Urothelium cell line (cell line): Measurements from ENCODE around the gene BRAP.
A peak's percentile ranks its signal among the peaks of the same experiment; 100 is the strongest.
"Not testable (repeated sequence)": the region's sequence is repeated elsewhere in the genome, so short reads cannot be mapped to it uniquely, and the experiment has no call there.

Experiments used
- DNase-seq: peaks from one replicate; pipeline ENCODE4 v3.0.0; 2011; ENCODE audit warnings: low spot score, mixed read lengths
- FAIRE-seq: peaks from 2 replicates; lab custom pipeline; 2011; peaks lifted over from hg19 to GRCh38; lab: Jason Lieb, UNC

Gene BRAP, protein sequence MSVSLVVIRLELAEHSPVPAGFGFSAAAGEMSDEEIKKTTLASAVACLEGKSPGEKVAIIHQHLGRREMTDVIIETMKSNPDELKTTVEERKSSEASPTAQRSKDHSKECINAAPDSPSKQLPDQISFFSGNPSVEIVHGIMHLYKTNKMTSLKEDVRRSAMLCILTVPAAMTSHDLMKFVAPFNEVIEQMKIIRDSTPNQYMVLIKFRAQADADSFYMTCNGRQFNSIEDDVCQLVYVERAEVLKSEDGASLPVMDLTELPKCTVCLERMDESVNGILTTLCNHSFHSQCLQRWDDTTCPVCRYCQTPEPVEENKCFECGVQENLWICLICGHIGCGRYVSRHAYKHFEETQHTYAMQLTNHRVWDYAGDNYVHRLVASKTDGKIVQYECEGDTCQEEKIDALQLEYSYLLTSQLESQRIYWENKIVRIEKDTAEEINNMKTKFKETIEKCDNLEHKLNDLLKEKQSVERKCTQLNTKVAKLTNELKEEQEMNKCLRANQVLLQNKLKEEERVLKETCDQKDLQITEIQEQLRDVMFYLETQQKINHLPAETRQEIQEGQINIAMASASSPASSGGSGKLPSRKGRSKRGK

GRCh38 chr12:111685811-111686573 is at the start of gene BRAP, which contains the start of gene ACAD10:
Gene BRAP, minus strand, starts transcription at chr12:111685956. Its CDS starts 164 bp downstream, at chr12:111685792.
Gene ACAD10, plus strand, starts transcription at chr12:111686053. Its CDS starts 6,657 bp downstream, at chr12:111692710.
- DNase-seq (peak; percentile 98), FAIRE-seq (peak; percentile 68)

DNA sequence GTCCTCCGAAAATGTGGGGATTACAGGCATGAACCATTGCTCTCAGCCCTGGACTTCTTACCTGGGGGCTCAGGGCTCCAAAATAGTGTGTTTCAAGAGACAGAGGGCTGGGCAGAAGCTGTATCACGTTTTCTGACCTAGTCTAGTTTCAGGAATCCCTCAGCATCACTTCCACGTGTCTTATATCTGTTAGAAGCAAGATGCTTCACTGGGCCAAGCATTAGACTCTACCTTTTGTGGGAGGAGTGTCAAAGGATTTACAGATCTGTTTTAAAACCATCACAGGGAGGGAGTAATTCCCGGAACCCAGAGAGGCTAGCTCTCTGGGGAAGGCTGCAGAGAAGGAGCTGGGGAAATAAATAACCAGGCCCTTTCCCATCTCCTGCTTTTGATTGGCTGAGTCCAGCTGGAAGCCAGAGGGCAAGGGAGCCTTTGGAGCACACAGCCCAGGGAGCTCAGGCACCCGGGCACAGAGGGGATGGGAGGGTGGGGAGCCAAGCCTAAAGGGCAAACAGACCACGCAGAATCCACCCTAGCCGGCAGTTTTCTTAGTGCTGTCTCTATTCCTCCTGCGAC is 47.7 kb upstream of the BRAP start:
- no peak for DNase-seq
- FAIRE-seq = no peak

DNA sequence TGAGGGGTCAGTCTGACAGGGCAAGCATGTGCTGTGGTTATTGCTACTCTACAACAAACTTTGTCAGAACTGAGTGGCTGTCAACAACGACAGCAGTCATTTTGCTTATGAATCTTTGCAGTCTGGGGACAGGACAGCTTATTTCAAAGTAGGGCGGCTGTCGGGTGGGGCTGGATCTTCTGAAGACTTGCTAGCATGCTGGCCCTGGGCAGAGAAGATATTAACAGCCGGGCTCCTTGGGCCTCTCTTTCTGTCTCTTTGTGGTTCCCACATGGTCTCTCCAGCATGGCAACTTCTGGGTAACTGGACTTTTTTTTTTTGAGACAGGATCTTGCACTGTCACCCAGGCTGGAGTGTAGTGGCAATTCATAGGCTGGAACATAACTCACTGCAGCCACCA is 47.0 kb upstream of the BRAP start:
- FAIRE-seq = no peak
- no peak for DNase-seq

DNA sequence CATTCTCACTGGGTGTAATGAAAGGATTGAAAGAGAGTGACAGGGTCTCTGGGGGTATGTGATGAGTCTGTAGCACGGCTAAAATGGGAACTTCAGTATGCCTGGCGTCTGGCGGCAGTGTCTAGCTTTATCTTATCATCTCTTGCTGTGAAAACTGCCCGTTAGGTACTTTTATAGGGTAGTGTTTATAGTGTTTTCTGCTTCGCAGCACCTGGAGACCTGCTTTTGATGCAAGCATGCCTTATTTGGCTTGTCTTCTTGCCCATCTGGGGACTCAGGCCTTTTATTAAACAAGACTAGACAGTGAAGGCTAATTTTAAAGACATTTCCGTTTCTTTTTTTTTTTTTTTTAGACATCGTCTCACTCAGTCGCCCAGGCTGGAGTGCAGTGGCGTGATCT is 44.7 kb upstream of the BRAP start:
- no peak for FAIRE-seq
- DNase-seq = no peak

DNA sequence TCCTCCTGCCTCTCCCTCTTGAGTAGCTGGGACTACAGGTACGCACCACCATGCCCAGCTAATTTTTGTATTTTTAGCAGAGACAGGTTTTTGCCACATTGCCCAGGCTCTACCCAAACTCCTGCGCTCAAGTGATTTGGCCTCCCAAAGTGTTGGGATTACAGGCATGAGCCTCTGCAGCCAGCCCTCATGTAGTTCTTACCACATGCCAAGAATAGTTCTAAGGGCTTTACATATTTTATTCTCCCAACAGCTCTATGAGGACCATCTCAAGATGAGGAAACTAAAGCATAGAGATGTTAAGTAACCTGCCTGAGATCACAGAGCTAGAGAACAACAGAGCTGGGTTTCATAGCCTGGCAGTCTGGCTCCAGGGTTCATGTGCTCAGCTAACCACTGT is 43.0 kb upstream of the BRAP start:
- no peak for FAIRE-seq

DNA sequence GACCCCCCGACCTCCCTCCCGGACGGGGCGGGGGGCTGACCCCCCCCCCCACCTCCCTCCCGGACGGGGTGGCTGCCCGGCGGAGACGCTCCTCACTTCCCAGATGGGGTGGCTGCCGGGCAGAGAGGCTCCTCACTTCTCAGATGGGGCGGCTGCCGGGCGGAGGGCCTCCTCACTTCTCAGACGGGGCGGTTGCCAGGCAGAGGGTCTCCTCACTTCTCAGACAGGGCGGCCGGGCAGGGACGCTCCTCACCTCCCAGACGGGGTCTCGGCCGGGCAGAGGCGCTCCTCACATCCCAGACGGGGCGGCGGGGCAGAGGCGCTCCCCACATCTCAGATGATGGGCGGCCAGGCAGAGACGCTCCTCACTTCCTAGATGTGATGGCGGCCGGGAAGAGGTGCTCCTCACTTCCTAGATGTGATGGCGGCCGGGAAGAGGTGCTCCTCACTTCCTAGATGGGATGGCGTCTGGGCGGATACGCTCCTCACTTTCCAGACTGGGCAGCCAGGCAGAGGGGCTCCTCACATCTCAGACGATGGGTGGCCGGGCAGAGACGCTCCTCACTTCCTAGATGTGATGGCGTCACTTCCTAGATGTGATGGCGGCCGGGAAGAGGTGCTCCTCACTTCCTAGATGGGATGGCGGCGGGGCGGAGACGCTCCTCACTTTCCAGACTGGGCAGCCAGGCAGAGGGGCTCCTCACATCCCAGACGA is 38.0 kb upstream of the BRAP start:
- not testable (repeated sequence) for FAIRE-seq, DNase-seq

More for the DNA sequence above, 43.0 kb upstream of the BRAP start:
- DNase-seq = no peak

DNA sequence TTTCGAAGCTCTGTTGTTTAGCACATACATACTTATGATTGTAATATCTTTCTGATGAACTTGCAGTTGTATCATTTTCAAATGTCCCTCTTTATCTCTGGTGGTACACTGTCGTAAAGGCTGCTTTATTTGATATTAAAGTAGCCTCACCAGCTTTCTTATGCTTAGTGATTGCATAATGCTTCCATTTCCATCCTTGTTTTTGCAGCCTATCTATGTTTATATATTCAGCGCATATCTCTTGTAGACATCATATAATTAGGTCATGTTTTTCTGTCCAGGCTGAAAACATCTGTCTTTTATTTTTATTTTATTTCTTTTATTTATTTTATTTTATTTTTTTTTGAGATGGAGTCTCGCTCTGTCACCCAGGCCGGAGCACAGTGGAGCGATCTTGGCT is 34.7 kb upstream of the BRAP start:
- FAIRE-seq = no peak
- no peak for DNase-seq

DNA sequence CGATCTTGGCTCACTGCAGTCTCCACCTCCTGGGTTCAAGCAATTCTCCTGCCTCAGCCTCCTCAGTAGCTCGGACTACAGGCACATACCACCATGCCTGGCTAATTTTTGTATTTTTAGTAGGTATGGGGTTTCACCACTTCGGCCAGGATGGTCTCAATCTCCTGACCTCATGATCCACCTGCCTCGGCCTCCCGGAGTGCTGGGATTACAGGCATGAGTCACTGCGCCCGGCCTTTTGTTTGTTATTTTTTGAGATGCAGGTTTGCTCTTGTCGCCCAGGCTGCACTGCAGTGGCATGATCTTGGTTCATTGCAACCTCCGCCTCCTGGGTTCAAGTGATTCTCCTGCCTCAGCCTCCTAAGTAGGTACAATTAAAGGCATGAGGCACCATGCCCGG is 33.6 kb upstream of the BRAP start:
- not testable (repeated sequence) for FAIRE-seq, DNase-seq

- DNase-seq (no peak), FAIRE-seq (no peak)
Observed at GRCh38 chr12:111715279-111715678, 29.5 kb upstream of the BRAP start.

- FAIRE-seq (no peak), DNase-seq (no peak)
Observed at GRCh38 chr12:111706145-111706544, 20.4 kb upstream of the BRAP start.

- FAIRE-seq (no peak), DNase-seq (no peak)
Observed at GRCh38 chr12:111705672-111706071, 19.9 kb upstream of the BRAP start.

GRCh38 chr12:111699962-111700361 is 14.2 kb upstream of the BRAP start:
- FAIRE-seq (no peak), DNase-seq (no peak)

- DNase-seq (no peak), FAIRE-seq (no peak)
Observed at GRCh38 chr12:111693818-111694217, 8.1 kb upstream of the BRAP start.

DNA sequence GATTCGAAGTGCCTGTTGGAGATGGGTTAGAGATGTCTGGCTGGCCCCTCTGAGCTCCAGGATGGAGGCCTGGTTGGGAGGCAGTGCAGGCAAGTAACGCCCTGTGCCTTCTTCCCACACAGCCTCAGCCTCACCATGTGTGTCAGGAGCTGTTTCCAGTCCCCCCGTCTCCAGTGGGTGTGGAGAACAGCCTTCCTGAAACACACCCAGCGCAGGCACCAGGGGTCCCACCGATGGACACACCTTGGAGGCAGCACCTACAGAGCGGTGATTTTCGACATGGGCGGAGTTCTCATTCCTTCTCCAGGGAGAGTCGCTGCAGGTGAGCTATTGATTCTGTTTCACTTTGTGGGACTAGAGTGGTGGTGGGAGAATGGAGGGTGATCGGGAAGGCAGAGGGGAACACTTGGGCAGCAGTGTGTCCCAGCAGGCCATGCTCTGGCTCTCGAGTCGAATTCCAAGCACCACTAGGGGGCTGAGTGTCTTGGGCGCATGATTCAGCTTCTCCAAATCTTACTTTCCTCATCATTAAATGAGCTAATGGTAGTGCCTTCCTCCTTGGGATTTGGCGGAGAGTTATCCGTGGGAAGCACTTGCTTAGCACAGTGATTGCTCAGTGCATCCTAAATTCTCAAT is 6.9 kb upstream of the BRAP start:
- DNase-seq (peak; percentile 42), FAIRE-seq (no peak)

DNA sequence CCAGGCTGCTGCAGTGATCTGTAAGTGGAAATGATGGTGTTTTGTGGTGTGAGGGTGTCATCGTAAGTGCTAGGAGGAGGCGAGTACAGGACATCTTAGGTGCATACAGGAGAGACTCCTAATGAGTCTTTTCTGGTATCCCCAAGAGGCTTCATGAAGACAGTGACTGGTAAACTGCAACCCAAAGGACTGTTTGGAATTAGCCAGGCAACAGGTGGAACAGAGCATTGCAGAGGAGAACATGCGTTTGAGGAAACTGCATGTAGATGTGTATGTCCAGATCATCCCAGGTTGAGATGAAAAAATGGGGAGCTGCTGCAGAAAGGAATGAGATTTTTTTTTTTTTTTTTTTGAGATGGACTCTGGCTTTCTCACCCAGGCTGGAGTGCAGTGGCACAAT is 5.5 kb upstream of the BRAP start:
- DNase-seq = no peak
- FAIRE-seq = no peak

- no peak for DNase-seq
- FAIRE-seq = no peak
Observed at GRCh38 chr12:111687952-111688351, 2.2 kb upstream of the BRAP start.

- FAIRE-seq = no peak
- DNase-seq = peak; percentile 10
Observed at GRCh38 chr12:111687255-111687654, 1.5 kb upstream of the BRAP start.

DNA sequence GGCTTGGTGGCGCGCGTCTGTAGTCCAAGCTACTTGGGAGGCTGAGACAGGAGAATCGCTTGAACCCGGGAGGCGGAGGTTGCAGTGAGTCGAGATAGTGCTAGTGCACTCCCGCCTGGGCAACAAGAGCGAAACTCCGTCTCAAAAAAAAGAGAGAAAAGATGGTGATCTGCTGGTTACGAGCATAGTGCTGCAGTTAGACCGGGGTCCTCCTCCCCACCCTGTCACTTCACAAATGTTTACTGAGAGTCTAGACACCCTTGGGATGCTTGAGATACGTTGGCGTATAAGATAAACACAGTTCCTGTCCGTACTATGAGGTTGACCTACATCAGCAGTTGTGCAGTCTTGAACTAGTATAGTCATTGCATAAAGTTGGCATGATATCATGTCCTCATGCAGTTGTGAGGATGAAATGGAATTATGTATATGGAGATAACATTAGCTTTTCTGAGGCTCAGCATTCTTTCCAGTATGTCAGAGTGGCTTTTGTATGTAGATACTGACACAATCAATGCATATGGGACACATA is 884 bp upstream of the BRAP start:
- DNase-seq = no peak
- FAIRE-seq = no peak

- DNase-seq = no peak
- no peak for FAIRE-seq
Observed at GRCh38 chr12:111685322-111685810, 390 bp downstream of the BRAP start.
